Lower lobe of right lung (tissue), 2 donors: ENCODE measurements around the gene LETM1. TPM values are rescaled to one million over a fixed set of nuclear protein-coding genes. Genes with fewer than 3 reads are reported as not detected.

Source experiments
- ATAC-seq, 2 donors: fragments of 200-7000 bp; cut with Tn5 transposase; one replicate each; pipeline ENCODE4 v1.9.1; 2020 to 2022; ENCODE audit warnings: mild to moderate bottlenecking in 2 of 2, moderate library complexity in 2 of 2
- DNase-seq: peaks from one replicate; pipeline ENCODE4 v3.0.0-alpha.2; 2020
- H3K27ac ChIP-seq: fragments of 200-600 bp; one replicate; pipeline ENCODE4 v1.8.0; 2022
- H3K27me3 ChIP-seq: fragments of 200-600 bp; one replicate; pipeline ENCODE4 v1.8.0; 2022; ENCODE audit warnings: low read depth
- H3K36me3 ChIP-seq: fragments of 200-600 bp; one replicate; pipeline ENCODE4 v1.8.0; 2022; ENCODE audit warnings: mild to moderate bottlenecking
- H3K4me1 ChIP-seq: fragments of 200-600 bp; one replicate; pipeline ENCODE4 v1.8.0; 2022
- H3K4me3 ChIP-seq: fragments of 200-600 bp; one replicate; pipeline ENCODE4 v1.8.0; 2022; ENCODE audit warnings: mild to moderate bottlenecking
- H3K9me3 ChIP-seq: fragments of 200-600 bp; one replicate; pipeline ENCODE4 v1.8.0; 2022
- intact Hi-C: fragments of 100-400 bp; cut with DNase I; formaldehyde crosslinking; loops from one replicate; pipeline ENCODE4 v1.11.0; 2022
- total RNA-seq: library from RNA; stranded (reverse); fragmentation: NEBNext Ultra II Directional; extraction: Animal tissue kit (Norgen Biotek cat#: 25700); gene quantifications from one replicate; pipeline ENCODE4 v1.2.1, GENCODE V29; 2021
- TF ChIP-seq, protein P1 (sequence below): fragments of 200-600 bp; IDR thresholded peaks from one replicate; pipeline ENCODE4 v1.8.0; 2022; ENCODE audit warnings: antibody characterized with exemption, mild to moderate bottlenecking
- donor health status: DM: no; HTN: yes; CAD: no; lungs with severe emphysema.

The LETM1 gene
- total RNA-seq, 1 donor from 2014 or later = 33.6 TPM

DNA sequence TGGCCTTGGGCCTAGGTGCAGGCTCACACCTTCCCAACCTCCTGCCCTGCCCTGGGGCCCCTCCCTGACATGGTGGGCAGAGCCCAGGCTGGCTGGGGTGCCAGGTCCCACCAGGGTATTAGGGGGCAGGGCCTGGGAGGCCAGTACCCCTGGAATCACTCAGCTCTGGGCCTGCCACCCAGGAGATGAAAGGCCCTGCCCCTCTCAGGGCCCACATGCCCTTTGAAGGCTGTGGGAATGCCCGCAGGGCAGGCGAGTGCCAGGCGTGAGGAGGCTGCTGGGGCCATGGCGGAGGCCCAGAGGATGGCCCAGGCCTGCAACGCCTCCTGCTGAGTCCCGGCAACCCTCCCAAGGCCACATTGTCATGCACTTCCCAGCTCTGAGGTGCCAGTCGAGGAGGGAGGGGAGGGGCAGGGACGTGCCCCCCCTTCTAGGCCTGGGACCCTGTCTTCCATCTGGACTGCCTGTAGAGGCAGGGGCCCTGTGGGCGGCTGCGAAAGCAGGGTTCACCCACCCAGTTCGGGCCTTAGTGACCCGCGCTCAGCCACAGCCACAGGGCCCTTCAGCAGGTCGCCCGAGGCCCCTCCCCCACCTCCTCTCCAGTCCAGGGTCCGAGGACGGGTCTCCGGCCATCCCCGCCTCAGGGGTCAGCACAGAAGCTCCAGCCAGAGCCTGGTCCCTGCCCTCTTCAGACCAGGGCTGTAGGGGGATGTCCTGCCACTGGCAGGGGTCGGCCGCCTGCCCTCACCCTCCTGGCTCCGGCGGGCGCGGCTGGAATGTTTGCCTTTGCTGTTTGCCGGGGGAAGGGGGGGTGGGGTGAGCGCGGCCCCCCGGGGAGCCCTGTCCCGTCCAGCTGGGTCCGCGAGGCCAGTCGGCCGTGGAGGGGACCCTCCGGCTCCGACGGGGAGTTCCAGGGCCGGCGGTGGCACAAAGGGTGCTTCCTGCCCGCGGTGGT lies 89.6 kb downstream of the LETM1 start:
- no peaks in the 10 kb centered on the region for H3K36me3 ChIP-seq
- TF ChIP-seq, protein P1, sequence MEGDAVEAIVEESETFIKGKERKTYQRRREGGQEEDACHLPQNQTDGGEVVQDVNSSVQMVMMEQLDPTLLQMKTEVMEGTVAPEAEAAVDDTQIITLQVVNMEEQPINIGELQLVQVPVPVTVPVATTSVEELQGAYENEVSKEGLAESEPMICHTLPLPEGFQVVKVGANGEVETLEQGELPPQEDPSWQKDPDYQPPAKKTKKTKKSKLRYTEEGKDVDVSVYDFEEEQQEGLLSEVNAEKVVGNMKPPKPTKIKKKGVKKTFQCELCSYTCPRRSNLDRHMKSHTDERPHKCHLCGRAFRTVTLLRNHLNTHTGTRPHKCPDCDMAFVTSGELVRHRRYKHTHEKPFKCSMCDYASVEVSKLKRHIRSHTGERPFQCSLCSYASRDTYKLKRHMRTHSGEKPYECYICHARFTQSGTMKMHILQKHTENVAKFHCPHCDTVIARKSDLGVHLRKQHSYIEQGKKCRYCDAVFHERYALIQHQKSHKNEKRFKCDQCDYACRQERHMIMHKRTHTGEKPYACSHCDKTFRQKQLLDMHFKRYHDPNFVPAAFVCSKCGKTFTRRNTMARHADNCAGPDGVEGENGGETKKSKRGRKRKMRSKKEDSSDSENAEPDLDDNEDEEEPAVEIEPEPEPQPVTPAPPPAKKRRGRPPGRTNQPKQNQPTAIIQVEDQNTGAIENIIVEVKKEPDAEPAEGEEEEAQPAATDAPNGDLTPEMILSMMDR = no peak
- ATAC-seq (peak; percentile 11 to 23), DNase-seq (no peak)
- H3K27ac ChIP-seq = peak overlapping the region; percentile 67
- H3K4me3 ChIP-seq = peak overlapping the region; percentile 51
- no peaks in the 10 kb centered on the region for H3K9me3 ChIP-seq
- peaks cover 49% of the 10 kb centered on the region for H3K4me1 ChIP-seq
- peaks cover 29% of the 10 kb centered on the region for H3K27me3 ChIP-seq
- intact Hi-C loops = no loop called here

DNA sequence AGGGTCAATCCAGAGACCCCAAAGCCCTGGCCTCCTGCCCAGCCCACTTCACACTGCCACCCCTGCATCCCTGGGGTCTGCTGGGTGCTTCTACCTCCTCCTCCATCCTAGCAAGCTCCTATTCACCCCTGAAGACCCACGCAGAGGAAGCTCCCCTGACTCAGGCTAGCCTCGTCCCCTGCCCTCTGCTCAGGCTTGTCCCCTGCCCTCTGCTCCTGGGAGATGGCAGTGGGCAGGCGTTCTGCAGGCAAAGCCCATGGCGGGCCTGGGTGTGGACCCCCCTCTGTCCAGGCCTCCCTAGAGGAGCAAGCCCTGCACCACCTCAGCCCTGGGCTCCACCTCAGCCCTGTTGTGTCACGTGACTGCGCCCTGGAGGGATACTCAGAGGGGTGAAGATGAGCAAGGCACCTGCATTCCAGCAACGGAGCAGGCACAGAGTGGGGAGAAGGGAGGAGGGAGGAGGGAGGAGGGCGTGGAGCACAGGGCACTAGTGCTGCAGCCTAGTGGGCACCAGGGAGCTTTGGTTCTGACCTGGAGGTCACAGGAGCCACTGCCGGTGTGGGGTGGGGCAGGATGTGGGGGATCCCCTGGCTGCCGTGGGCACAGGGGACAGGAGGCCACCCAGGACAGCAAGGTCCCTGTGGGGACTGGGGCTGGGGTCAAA lies 90.4 kb downstream of the LETM1 start:
- peak overlapping the region; percentile 67 for H3K27ac ChIP-seq
- intact Hi-C loops = no loop called here
- H3K36me3 ChIP-seq = no peaks in the 10 kb centered on the region
- no peak overlapping the region for H3K4me3 ChIP-seq
- TF ChIP-seq, protein P1 = no peak
- H3K4me1 ChIP-seq = peaks cover 46% of the 10 kb centered on the region
- H3K9me3 ChIP-seq = no peaks in the 10 kb centered on the region
- DNase-seq (no peak), ATAC-seq (no peak)
- H3K27me3 ChIP-seq = peaks cover 22% of the 10 kb centered on the region

DNA sequence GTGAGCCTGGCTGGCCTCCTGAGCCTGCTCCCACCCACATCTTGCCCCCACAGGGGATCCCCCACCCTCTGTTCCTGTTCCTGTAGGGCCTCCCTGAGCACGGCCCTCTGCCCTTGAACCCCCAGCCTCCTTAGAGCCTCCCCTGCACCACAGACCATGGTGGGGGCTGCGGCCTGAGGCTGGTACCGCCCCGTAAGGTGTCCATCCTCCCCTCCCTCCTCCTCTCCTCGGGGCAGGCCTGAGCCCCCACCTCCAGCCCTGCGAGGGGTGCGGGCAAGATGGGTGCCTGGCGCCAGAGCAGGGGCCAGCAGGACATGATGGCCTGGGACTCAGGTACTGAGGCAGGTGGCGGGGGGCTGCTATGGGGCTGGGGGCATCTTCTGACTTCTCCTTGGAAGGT lies 91.3 kb downstream of the LETM1 start:
- H3K9me3 ChIP-seq = no peaks in the 10 kb centered on the region
- TF ChIP-seq, protein P1 = no peak
- DNase-seq (no peak), ATAC-seq (no peak)
- no peak overlapping the region for H3K4me3 ChIP-seq
- intact Hi-C loops = no loop called here
- H3K4me1 ChIP-seq = peaks cover 44% of the 10 kb centered on the region
- H3K27ac ChIP-seq = no peak overlapping the region
- H3K27me3 ChIP-seq = peaks cover 15% of the 10 kb centered on the region
- H3K36me3 ChIP-seq = no peaks in the 10 kb centered on the region

DNA sequence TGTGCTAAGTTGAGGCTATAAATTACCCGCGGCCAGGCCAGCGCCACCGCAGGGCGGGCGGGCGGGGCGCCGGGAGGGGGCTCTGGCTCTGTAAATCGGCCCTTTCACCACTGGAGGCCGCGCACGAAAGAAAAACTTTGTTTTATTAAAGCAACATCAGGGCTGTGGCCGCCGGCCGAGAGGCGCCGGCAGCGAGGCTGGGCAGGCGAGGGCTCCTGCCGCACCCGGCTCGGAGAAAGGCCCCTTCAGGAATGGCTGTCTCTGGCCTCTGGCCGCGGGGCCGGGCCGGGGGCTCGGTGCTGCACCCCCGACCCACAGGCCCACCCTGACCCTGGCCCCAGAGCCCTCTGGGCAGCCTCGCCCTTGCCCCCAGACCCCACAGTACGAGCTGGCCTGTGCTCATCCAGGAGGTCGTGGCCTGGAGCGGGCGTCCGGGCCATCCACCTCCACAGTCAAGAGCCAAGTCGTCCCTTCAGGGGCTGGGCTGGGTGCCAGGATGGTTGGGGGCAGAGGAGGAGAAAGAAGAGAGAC lies 92.3 kb downstream of the LETM1 start:
- Histone ChIP-seq H3K27me3 (peaks cover 15% of the 10 kb centered on the region), H3K27ac (peak overlapping the region; percentile 24), H3K9me3 (no peaks in the 10 kb centered on the region), H3K4me3 (peak overlapping the region; percentile 36), H3K36me3 (no peaks in the 10 kb centered on the region), H3K4me1 (peaks cover 36% of the 10 kb centered on the region)
- DNase-seq (no peak), ATAC-seq (peak in 1 of 2 donors; percentile 34)
- intact Hi-C loops = no loop called here
- TF ChIP-seq, protein P1 = peak; percentile 43

DNA sequence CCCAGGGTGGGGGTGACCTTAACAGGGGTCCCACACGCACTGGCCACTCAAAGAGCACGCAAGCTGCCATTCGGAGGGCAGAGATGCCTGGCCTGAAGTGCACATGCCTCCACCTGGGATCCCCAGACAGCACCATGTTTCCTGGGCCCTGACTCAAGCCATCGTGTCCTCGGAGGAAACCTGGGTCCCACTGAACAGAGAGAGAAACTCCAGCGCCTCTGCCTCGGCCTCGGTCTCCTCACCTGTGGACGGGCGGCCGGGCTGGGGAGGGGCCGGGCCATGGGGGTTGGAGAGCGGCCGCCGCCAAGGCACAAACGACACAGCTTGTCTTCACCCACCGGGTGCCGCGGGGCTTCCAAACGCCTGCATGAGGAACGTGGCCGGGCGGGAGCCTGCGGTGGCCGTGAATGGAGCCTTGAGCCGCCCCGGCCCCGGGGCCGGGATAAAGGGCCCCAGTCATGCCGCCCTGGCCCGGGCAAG lies 92.8 kb downstream of the LETM1 start:
- TF ChIP-seq, protein P1 = no peak
- H3K36me3 ChIP-seq = no peaks in the 10 kb centered on the region

More for the DNA sequence above, 92.8 kb downstream of the LETM1 start:
- intact Hi-C loops = no loop called here
- Histone ChIP-seq H3K27ac (no peak overlapping the region), H3K4me3 (peak overlapping the region; percentile 36), H3K9me3 (no peaks in the 10 kb centered on the region), H3K4me1 (peaks cover 31% of the 10 kb centered on the region), H3K27me3 (peaks cover 15% of the 10 kb centered on the region)
- ATAC-seq = no peak
- no peak for DNase-seq
